ENCODE data around the gene ARHGAP19. TPM values are rescaled to one million over a fixed set of nuclear protein-coding genes. Genes with fewer than 3 reads are reported as not detected.

The ARHGAP19 gene
- polyA plus RNA-seq, 3 donors: 8.3 to 10.6 (median 10.2) TPM

- intact Hi-C loops (cut with micrococcal nuclease): loop anchor here in 1 of 2 donors (10.0 kb wide), 1 partner anchor 158 kb away; the partner anchor contains the start of genes MMS19 and UBTD1
Measured at GRCh38 chr10:97336446-97336845, 44.0 kb upstream of the ARHGAP19 start.

GRCh38 chr10:97336006-97336405 lies 43.6 kb upstream of the ARHGAP19 start:
- H3K4me3 ChIP-seq (replicated peaks in 1 of 3; ENCODE audit: low read depth in 2 of 3, low read length in 3 of 3): peak overlapping the region in 1 of 3 experiments; percentile 99
- peak overlapping the region; percentile 62 to 70 for H3K4me3 Mint-ChIP-seq
- peak overlapping the region; percentile 82 for H3K4me2 ChIP-seq (replicated peaks; ENCODE audit: extremely low read depth, low read length, poor library complexity, severe bottlenecking)
- H3K4me1 Mint-ChIP-seq: peaks cover 52% of the 10 kb centered on the region
- H3K36me3 ChIP-seq (replicated peaks in 1 of 2; ENCODE audit: control insufficient read depth in 1 of 2, insufficient read depth in 2 of 2, low read length in 2 of 2): peaks cover 0 to 13% of the 10 kb centered on the region in 2 donors
- H4K20me1 ChIP-seq (ENCODE audit: insufficient read depth, low read length): peaks cover 29% of the 10 kb centered on the region
- peaks cover 22 to 26% of the 10 kb centered on the region in 2 donors for H3K36me3 Mint-ChIP-seq
- H3K27ac Mint-ChIP-seq: peak overlapping the region in 6 of 7 donors; percentile 79 to 91 (median 84)
- H2AFZ ChIP-seq (ENCODE audit: insufficient read depth, low read depth, low read length, poor library complexity, severe bottlenecking): no peak overlapping the region
- H3K27ac ChIP-seq (ENCODE audit: low read depth in 1 of 2, low read length in 2 of 2): peak overlapping the region in 1 of 2 donors; percentile 39
- H3K79me2 ChIP-seq (ENCODE audit: insufficient read depth, low read length): peaks cover 39% of the 10 kb centered on the region
- no peak for TF ChIP-seq CTCF (IDR thresholded peaks at IDR 0.05)
- intact Hi-C loops (cut with micrococcal nuclease): loop anchor here in 1 of 2 donors (10.0 kb wide), 1 partner anchor 159 kb away; the partner anchor contains the start of genes MMS19 and UBTD1
- DNase-seq: no peak
- no peaks in the 10 kb centered on the region for H3K27me3 ChIP-seq (ENCODE audit: control insufficient read depth in 2 of 2, insufficient read depth in 2 of 2, low read length in 2 of 2)
- no peak overlapping the region for H3K9ac ChIP-seq (ENCODE audit: insufficient read depth, low read length, poor library complexity, severe bottlenecking)
- H3K9me3 Mint-ChIP-seq: peaks cover 0 to 3% (median 2%) of the 10 kb centered on the region in 7 donors
- WGBS (ENCODE audit: insufficient coverage): no CpG with 5 or more reads among the region's 5 CpGs
- H3K9me3 ChIP-seq (replicated peaks in 1 of 2; ENCODE audit: control insufficient read depth in 1 of 2, insufficient read depth in 1 of 2, low read length in 2 of 2): no peaks in the 10 kb centered on the region
- peaks cover 0 to 2% (median 0%) of the 10 kb centered on the region in 3 donors for H3K27me3 Mint-ChIP-seq (ENCODE audit: low read depth in 3 of 3)
- H3K4me1 ChIP-seq (ENCODE audit: control insufficient read depth in 1 of 2, insufficient read depth in 2 of 2, low read length in 2 of 2): peaks cover 32 to 51% of the 10 kb centered on the region in 2 donors

More at GRCh38 chr10:97336446-97336845, 44.0 kb upstream of the ARHGAP19 start:
- Histone ChIP-seq H4K20me1 (ENCODE audit: insufficient read depth, low read length) (peaks cover 25% of the 10 kb centered on the region), H3K9ac (ENCODE audit: insufficient read depth, low read length, poor library complexity, severe bottlenecking) (no peak overlapping the region), H3K4me1 (ENCODE audit: control insufficient read depth in 1 of 2, insufficient read depth in 2 of 2, low read length in 2 of 2) (peaks cover 27 to 46% of the 10 kb centered on the region in 2 donors), H3K27ac (ENCODE audit: low read depth in 1 of 2, low read length in 2 of 2) (peak overlapping the region in 1 of 2 donors; percentile 39), H3K36me3 (replicated peaks in 1 of 2; ENCODE audit: control insufficient read depth in 1 of 2, insufficient read depth in 2 of 2, low read length in 2 of 2) (peaks cover 0 to 9% of the 10 kb centered on the region in 2 donors), H3K9me3 (replicated peaks in 1 of 2; ENCODE audit: control insufficient read depth in 1 of 2, insufficient read depth in 1 of 2, low read length in 2 of 2) (no peaks in the 10 kb centered on the region), H3K4me3 (replicated peaks in 1 of 3; ENCODE audit: low read depth in 2 of 3, low read length in 3 of 3) (peak overlapping the region in 1 of 3 experiments; percentile 99), H3K27me3 (ENCODE audit: control insufficient read depth in 2 of 2, insufficient read depth in 2 of 2, low read length in 2 of 2) (no peaks in the 10 kb centered on the region), H3K4me2 (replicated peaks; ENCODE audit: extremely low read depth, low read length, poor library complexity, severe bottlenecking) (peak overlapping the region; percentile 82), H3K79me2 (ENCODE audit: insufficient read depth, low read length) (peaks cover 35% of the 10 kb centered on the region), H2AFZ (ENCODE audit: insufficient read depth, low read depth, low read length, poor library complexity, severe bottlenecking) (no peak overlapping the region)
- no CpG with 5 or more reads among the region's 5 CpGs for WGBS (ENCODE audit: insufficient coverage)
- H3K36me3 Mint-ChIP-seq: peaks cover 17 to 22% of the 10 kb centered on the region in 2 donors
- H3K9me3 Mint-ChIP-seq: peaks cover 0 to 3% (median 2%) of the 10 kb centered on the region in 7 donors
- peaks cover 0 to 4% (median 0%) of the 10 kb centered on the region in 3 donors for H3K27me3 Mint-ChIP-seq (ENCODE audit: low read depth in 3 of 3)
- peak overlapping the region; percentile 30 to 91 (median 81) for H3K27ac Mint-ChIP-seq
- peak overlapping the region in 1 of 2 donors; percentile 70 for H3K4me3 Mint-ChIP-seq
- TF ChIP-seq CTCF (IDR thresholded peaks at IDR 0.05): no peak
- DNase-seq: no peak
- peaks cover 50% of the 10 kb centered on the region for H3K4me1 Mint-ChIP-seq
